Skeletal muscle tissue (tissue), 4 donors: ENCODE measurements around the gene HSD3B2. TPM values are rescaled to one million over a fixed set of nuclear protein-coding genes. Genes with fewer than 3 reads are reported as not detected.

Source experiments
- H3K27ac ChIP-seq: one replicate; pipeline ENCODE4 v1.7.0; 2013; ENCODE audit warnings: mild to moderate bottlenecking, low read depth, low read length, inconsistent platforms
- H3K27me3 ChIP-seq, 3 donors: one replicate each; pipeline ENCODE4 v1.7.0; 2013; ENCODE audit warnings: low read length in 3 of 3; ENCODE audit not compliant: control insufficient read depth in 3 of 3, insufficient read depth in 3 of 3
- H3K36me3 ChIP-seq, 3 donors: one replicate each; pipeline ENCODE4 v1.7.0; 2013; ENCODE audit warnings: low read length in 3 of 3; ENCODE audit not compliant: control insufficient read depth in 3 of 3, insufficient read depth in 3 of 3
- H3K4me1 ChIP-seq, 3 donors: one replicate each; pipeline ENCODE4 v1.7.0; 2013; ENCODE audit warnings: low read length in 3 of 3, mild to moderate bottlenecking in 3 of 3; ENCODE audit not compliant: control insufficient read depth in 3 of 3, insufficient read depth in 3 of 3
- H3K4me3 ChIP-seq, 3 donors: one replicate each; pipeline ENCODE4 v1.7.0; 2013; ENCODE audit warnings: low read length in 3 of 3
- H3K9ac ChIP-seq, 3 donors: one replicate each; pipeline ENCODE4 v1.7.0; 2013; ENCODE audit warnings: low read length in 3 of 3, mild to moderate bottlenecking in 3 of 3, moderate library complexity in 2 of 3, low read depth in 1 of 3
- H3K9me3 ChIP-seq, 3 donors: one replicate each; pipeline ENCODE4 v1.7.0; 2013; ENCODE audit warnings: low read length in 3 of 3; ENCODE audit not compliant: control insufficient read depth in 3 of 3
- total RNA-seq: library from RNA; depleted of rRNA; stranded (reverse); fragments of >200 nt; gene quantifications from one replicate; pipeline ENCODE4 v1.2.3, GENCODE V29; 2014
- donor health status: Osteomylitis.

The HSD3B2 gene
- total RNA-seq, 1 donor from 2014 or later = not detected

DNA sequence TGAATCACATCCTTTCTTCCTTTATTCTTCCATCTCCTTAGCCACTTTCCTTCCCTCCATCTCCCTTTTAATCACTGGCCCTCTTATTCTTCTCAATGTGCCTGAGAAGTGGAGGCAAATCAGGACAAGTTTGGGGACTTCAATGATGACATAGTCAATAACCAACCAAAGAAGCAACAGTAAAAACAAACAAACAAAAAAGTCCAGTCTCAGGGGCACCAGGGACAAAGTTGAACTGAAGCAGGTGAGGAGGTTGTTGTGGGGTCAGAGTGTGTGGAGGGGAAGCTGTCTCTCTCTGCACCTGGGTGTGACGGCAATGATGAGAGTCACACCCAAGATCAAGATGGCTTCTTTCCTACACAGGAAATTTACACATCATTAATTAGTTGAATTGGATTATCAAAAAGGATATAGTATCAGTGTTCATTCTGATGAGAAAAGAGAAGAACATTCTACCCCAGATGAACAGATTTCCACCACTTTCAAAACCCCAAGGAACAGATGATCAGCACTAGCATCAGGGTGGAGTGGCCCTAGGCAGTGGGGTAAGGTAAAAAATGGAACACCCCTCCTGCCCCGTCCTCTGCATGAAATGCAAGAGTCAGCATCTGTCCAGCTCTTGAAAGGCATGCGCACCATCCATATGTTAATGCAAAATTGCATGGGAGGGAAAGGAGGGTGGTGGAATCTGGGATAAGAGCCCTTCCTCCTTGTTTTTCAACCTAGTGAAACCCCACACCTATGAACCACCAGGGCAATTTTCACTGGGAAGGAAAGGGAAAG is 32.6 kb downstream of the HSD3B2 start:
- Histone ChIP-seq H3K27me3 (peaks cover 0 to 4% (median 0%) of the 10 kb centered on the region in 3 donors), H3K9me3 (no peaks in the 10 kb centered on the region), H3K27ac (no peak overlapping the region), H3K36me3 (no peaks in the 10 kb centered on the region), H3K9ac (no peak overlapping the region), H3K4me3 (no peak overlapping the region), H3K4me1 (no peaks in the 10 kb centered on the region)

DNA sequence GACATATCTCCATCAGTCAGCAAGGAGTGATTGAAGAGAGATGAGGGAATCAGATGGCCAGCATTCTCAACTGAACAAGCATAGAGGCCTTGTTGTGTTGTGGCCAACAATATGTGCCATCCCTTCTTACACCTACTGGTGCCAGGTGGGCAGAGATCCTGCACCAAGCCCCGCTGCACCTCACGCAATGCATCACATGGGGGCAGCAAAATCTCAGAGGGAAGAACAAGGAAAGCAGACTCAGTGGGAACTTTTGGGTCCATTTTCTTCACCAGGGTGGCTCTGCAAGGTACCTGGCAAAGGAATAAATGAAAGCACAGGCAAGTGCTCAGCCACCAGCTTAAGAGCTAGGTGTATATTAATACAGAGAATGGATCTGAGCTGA is 33.2 kb downstream of the HSD3B2 start:
- no peak overlapping the region for H3K4me3 ChIP-seq
- no peak overlapping the region for H3K27ac ChIP-seq
- H3K36me3 ChIP-seq = no peaks in the 10 kb centered on the region
- no peaks in the 10 kb centered on the region for H3K27me3 ChIP-seq
- no peaks in the 10 kb centered on the region for H3K4me1 ChIP-seq
- H3K9me3 ChIP-seq = no peaks in the 10 kb centered on the region
- H3K9ac ChIP-seq = no peak overlapping the region

DNA sequence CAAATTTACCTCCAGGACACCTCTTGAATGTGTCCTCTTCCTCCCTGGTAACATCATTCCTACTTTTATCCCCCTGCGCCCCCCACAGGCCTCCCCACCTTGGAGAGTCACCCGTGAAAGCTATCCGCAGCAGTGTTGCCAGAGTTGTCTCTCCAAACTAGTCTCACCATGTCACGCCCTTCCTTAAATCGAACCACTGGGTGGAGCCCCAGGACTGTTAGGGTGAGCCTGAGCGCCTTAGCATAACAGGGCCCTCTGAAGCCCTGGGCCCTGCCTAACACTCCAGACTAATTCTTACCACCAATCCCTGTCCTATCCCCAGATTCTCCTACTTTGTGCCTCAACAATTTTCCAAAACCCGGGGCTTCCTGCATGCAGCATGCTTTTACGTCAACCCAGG is 35.0 kb downstream of the HSD3B2 start:
- no peak overlapping the region for H3K4me3 ChIP-seq
- no peak overlapping the region for H3K27ac ChIP-seq
- H3K4me1 ChIP-seq = no peaks in the 10 kb centered on the region
- no peaks in the 10 kb centered on the region for H3K9me3 ChIP-seq
- H3K27me3 ChIP-seq = no peaks in the 10 kb centered on the region
- H3K36me3 ChIP-seq = no peaks in the 10 kb centered on the region
- H3K9ac ChIP-seq = no peak overlapping the region

DNA sequence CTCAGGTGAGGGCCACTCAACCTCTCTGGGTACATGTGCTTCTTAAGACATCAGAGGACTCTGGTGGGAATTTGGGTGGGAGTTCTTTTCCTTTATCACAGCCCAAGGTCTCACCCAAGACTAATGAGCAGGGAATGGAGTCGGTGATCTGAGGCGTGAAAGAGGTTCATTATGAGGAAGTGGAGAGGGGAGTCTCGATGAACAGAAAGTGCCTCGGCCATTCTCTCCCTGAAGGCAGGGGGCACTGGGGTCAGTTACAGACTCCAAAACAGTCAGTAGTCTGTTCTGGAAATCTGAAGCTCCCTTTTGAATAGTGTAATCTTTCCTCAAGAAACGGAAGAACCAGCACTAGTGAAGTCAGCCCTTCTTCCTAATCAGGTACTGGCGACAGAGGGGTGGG is 36.2 kb downstream of the HSD3B2 start:
- Histone ChIP-seq H3K4me3 (no peak overlapping the region), H3K27me3 (no peaks in the 10 kb centered on the region), H3K9me3 (no peaks in the 10 kb centered on the region), H3K9ac (no peak overlapping the region), H3K4me1 (no peaks in the 10 kb centered on the region), H3K36me3 (no peaks in the 10 kb centered on the region), H3K27ac (no peak overlapping the region)

DNA sequence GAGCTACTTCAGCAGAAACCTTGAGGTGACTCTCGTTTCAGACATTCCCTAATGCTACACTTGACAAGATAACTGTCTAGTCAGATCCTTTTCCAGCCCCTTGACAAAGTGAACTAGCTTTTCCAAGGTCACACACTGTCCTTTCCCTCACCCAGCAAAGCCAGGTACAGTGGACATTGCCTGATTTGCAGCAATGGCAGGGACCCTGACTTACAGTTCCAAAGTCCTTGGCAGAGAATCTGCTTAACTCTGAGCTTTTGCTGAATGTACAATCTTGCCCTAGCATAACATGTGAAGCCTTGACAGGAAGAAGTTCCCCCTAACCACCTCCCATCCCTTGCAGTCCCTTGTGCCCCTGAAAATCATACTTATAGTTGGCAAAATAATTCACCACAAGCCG is 37.1 kb downstream of the HSD3B2 start:
- Histone ChIP-seq H3K9me3 (no peaks in the 10 kb centered on the region), H3K4me3 (no peak overlapping the region), H3K9ac (no peak overlapping the region), H3K27me3 (no peaks in the 10 kb centered on the region), H3K27ac (no peak overlapping the region), H3K4me1 (no peaks in the 10 kb centered on the region), H3K36me3 (no peaks in the 10 kb centered on the region)

DNA sequence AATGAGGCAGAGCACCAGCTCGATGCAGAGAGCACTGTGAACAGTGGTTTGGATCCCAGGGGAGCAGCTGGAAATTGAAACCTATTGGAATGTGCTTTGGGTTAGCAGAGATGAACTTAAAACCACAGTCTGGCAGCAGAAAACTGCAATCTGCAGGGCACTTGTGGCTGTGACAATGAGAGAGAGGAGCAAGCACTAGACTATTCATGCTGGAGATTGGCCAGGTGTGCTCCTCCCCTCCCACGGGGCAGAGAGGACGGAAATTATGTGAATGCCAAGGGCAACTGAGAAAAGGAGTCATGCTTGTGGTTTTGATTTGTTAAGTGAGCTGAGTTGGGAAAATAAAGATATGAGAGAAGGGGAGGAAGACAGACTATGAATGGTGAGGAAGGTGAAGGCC is 38.1 kb downstream of the HSD3B2 start:
- Histone ChIP-seq H3K9ac (no peak overlapping the region), H3K27ac (no peak overlapping the region), H3K36me3 (no peaks in the 10 kb centered on the region), H3K4me3 (no peak overlapping the region), H3K9me3 (no peaks in the 10 kb centered on the region), H3K27me3 (no peaks in the 10 kb centered on the region), H3K4me1 (no peaks in the 10 kb centered on the region)

DNA sequence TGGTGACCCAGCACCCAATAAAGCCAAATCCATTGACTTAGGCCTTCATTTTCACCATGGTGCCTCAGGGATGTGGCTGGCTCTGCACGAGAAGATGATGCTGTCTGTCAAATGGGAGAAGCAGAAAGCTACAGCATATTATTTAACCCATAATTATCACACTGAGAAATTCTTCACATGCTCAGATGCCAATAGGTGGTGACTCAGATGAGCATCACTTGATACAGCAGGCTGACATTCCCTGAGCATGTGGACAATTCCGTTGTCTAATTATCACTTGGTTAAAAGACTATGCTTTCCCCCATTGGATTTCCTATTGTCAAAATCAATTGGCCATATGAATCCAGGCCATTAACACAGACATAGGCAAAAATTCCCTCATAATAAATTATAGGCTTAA is 48.0 kb downstream of the HSD3B2 start:
- Histone ChIP-seq H3K4me3 (no peak overlapping the region), H3K4me1 (no peaks in the 10 kb centered on the region), H3K27ac (no peak overlapping the region), H3K36me3 (no peaks in the 10 kb centered on the region), H3K9me3 (no peaks in the 10 kb centered on the region), H3K27me3 (no peaks in the 10 kb centered on the region), H3K9ac (no peak overlapping the region)

DNA sequence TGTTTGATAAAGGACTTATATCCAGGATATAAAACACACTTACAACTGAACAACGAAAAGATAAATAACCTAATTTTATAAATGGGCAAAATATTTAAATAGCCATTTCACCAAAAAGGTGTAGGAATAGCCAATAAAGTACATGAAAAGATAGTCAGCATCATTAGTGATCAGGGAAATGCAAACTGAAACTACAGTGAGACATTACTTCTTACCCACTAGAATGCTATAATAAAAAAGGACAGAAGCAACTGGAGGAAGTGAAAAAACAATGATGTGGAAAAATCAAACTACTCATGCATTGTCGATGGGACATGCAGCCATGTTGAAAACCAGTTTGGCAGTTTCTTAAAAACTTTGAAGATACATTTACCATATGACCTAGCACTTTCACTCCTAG is 48.6 kb downstream of the HSD3B2 start:
- Histone ChIP-seq H3K27me3 (no peaks in the 10 kb centered on the region), H3K27ac (no peak overlapping the region), H3K9ac (no peak overlapping the region), H3K4me3 (no peak overlapping the region), H3K9me3 (no peaks in the 10 kb centered on the region), H3K4me1 (no peaks in the 10 kb centered on the region), H3K36me3 (no peaks in the 10 kb centered on the region)

DNA sequence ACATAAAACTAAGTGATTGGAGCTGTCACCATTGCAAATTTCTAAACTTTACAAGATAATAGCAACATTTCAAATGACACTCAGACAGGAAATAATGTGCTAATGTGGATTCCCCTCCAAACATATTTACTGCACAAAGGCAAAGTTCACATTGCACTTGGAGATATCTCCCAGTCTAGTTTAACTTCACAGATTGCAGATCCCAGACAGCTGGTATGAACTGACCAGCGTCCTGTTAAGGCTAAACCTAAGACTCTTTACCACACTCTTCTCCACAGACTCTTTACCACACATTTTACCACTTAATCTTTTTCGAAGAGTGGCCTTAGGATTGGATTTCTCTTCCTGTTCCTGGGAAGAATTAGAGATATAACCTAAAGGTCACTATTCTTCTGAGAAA is 51.5 kb downstream of the HSD3B2 start:
- no peak overlapping the region for H3K4me3 ChIP-seq
- H3K4me1 ChIP-seq = no peaks in the 10 kb centered on the region
- no peaks in the 10 kb centered on the region for H3K36me3 ChIP-seq
- peaks cover 0 to 4% (median 0%) of the 10 kb centered on the region in 3 donors for H3K27me3 ChIP-seq
- no peak overlapping the region for H3K27ac ChIP-seq
- H3K9ac ChIP-seq = no peak overlapping the region
- no peaks in the 10 kb centered on the region for H3K9me3 ChIP-seq

DNA sequence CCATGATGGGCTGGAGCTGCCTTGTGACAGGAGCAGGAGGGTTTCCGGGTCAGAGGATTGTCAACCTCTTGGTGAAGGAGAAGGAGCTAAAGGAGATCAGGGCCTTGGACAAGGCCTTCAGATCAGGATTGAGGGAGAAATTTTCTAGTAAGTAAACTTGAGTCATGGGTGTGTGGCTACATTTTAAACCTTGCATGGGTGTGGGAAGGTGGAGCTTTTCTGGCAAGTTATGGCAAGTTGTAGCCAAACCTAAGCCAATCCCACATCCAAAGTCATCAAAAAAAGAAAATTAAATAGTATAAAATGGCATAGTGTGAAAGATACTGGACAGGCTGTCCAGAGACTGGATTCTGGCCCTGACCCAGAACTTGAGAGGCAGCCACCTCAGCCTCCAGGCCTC is 52.3 kb downstream of the HSD3B2 start:
- H3K9me3 ChIP-seq = no peaks in the 10 kb centered on the region
- H3K27ac ChIP-seq = no peak overlapping the region
- no peak overlapping the region for H3K9ac ChIP-seq
- no peaks in the 10 kb centered on the region for H3K36me3 ChIP-seq
- H3K4me3 ChIP-seq = no peak overlapping the region
- no peaks in the 10 kb centered on the region for H3K4me1 ChIP-seq
- H3K27me3 ChIP-seq = peaks cover 0 to 4% (median 0%) of the 10 kb centered on the region in 3 donors
